ENCODE results near the gene ST6GALNAC3. TPM values are rescaled to one million over a fixed set of nuclear protein-coding genes. Genes with fewer than 3 reads are reported as not detected.

The ST6GALNAC3 gene
- polyA plus RNA-seq, 1 experiment, result 0.05 TPM

GRCh38 chr1:76481672-76482071, 407.1 kb downstream of the ST6GALNAC3 start:
- H3K27me3 ChIP-seq (ENCODE audit: control insufficient read depth, insufficient read depth, low read length), result no peaks in the 10 kb centered on the region
- no peak for DNase-seq (ENCODE audit: low read depth)
- CTCF ChIA-PET, result no interaction called here
- no peak overlapping the region for H3K4me3 ChIP-seq (ENCODE audit: low read depth, low read length)
- no peaks in the 10 kb centered on the region for H3K36me3 ChIP-seq (ENCODE audit: control insufficient read depth, insufficient read depth, low read length)
- TF ChIP-seq, protein P1, sequence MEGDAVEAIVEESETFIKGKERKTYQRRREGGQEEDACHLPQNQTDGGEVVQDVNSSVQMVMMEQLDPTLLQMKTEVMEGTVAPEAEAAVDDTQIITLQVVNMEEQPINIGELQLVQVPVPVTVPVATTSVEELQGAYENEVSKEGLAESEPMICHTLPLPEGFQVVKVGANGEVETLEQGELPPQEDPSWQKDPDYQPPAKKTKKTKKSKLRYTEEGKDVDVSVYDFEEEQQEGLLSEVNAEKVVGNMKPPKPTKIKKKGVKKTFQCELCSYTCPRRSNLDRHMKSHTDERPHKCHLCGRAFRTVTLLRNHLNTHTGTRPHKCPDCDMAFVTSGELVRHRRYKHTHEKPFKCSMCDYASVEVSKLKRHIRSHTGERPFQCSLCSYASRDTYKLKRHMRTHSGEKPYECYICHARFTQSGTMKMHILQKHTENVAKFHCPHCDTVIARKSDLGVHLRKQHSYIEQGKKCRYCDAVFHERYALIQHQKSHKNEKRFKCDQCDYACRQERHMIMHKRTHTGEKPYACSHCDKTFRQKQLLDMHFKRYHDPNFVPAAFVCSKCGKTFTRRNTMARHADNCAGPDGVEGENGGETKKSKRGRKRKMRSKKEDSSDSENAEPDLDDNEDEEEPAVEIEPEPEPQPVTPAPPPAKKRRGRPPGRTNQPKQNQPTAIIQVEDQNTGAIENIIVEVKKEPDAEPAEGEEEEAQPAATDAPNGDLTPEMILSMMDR (IDR thresholded peaks at IDR 0.05; ENCODE audit: insufficient read depth, low read depth, low read length), result no peak
- POLR2A ChIA-PET, result no interaction called here

DNA sequence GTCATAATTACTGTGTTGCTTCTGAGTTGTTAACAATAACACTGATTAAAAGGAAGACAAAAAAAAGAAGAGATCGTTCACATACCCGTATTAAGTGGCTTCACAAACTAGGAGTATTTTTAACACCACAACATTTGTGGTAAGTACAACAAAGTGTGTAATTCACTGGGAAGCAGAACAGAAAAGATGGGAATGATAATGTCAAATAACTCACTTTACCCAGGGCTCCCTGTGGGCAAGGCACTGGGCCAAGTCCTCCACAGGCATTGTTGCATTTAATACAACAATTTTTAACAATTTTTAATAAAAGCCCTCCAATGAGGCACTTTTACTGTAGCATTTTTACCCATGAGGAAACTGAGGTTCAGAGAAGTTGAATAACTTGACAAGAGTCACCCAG, 407.7 kb downstream of the ST6GALNAC3 start:
- TF ChIP-seq, protein P1 (IDR thresholded peaks at IDR 0.05; ENCODE audit: insufficient read depth, low read depth, low read length), result no peak
- CTCF ChIA-PET, result no interaction called here
- POLR2A ChIA-PET, result no interaction called here
- no peak for DNase-seq (ENCODE audit: low read depth)
- H3K27me3 ChIP-seq (ENCODE audit: control insufficient read depth, insufficient read depth, low read length), result no peaks in the 10 kb centered on the region
- no peaks in the 10 kb centered on the region for H3K36me3 ChIP-seq (ENCODE audit: control insufficient read depth, insufficient read depth, low read length)
- no peak overlapping the region for H3K4me3 ChIP-seq (ENCODE audit: low read depth, low read length)

DNA sequence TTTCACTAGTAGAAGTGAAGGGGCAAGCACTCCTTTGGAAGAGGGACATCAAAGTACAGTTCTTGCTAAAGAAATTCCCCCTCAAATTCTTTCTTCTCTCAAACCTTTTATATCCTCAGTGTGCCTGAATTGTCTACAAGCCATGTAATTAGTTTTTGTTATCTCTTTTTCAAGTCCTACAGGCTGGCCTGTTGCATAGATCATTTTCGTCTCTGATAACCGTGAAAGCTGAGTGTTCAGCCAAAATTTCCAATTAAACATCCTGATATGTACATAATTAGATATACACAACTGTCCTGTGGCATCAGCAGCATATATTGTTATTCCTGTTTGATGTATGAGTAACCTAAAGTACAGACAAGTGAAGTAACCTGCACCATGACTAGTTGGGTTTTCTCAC, 417.2 kb downstream of the ST6GALNAC3 start:
- H3K4me3 ChIP-seq (ENCODE audit: low read depth, low read length), result no peak overlapping the region
- ChIA-PET CTCF (no interaction called here), POLR2A (no interaction called here)
- H3K27me3 ChIP-seq (ENCODE audit: control insufficient read depth, insufficient read depth, low read length), result no peaks in the 10 kb centered on the region
- TF ChIP-seq, protein P1 (IDR thresholded peaks at IDR 0.05; ENCODE audit: insufficient read depth, low read depth, low read length), result no peak
- DNase-seq (ENCODE audit: low read depth), result no peak
- no peaks in the 10 kb centered on the region for H3K36me3 ChIP-seq (ENCODE audit: control insufficient read depth, insufficient read depth, low read length)

DNA sequence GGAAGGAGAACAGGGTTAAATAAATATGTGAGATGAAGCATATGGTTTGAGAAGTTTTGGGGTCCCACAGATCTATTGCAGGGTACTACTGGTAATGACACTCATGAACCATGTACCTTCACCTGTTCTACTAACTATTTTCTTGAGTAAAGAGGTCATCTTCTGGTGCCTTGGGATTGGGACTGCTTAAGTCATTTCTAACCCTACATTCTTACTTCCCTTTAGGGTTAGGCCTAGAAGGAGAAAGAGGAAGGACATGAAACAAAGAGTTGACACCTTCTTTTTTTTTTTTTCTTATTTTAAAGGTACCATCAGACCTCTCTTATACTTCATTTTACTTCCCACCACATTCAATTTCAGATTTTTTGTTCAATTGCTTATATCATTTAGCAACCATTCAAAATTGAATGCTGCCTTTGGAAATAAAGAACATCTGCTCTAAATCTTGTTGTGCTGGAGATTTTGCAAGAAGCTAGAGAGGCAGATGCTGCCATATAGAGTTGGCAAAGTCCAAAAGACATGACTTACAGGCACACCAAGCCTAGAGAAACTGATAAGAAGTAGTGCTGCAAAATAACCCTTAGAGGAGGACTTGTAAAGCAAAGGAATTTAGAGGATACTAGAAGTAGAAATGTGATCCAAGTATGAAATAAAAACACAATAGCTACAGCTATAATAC, 418.3 kb downstream of the ST6GALNAC3 start:
- H3K4me3 ChIP-seq (ENCODE audit: low read depth, low read length), result no peak overlapping the region
- DNase-seq (ENCODE audit: low read depth), result no peak
- no peaks in the 10 kb centered on the region for H3K36me3 ChIP-seq (ENCODE audit: control insufficient read depth, insufficient read depth, low read length)
- TF ChIP-seq, protein P1 (IDR thresholded peaks at IDR 0.05; ENCODE audit: insufficient read depth, low read depth, low read length), result no peak
- POLR2A ChIA-PET, result no interaction called here
- CTCF ChIA-PET, result interaction anchor here (0.6 kb wide), 1 partner anchor 28 kb away, joined by 4 read pairs; no protein-coding TSS in a partner anchor
- no peaks in the 10 kb centered on the region for H3K27me3 ChIP-seq (ENCODE audit: control insufficient read depth, insufficient read depth, low read length)

DNA sequence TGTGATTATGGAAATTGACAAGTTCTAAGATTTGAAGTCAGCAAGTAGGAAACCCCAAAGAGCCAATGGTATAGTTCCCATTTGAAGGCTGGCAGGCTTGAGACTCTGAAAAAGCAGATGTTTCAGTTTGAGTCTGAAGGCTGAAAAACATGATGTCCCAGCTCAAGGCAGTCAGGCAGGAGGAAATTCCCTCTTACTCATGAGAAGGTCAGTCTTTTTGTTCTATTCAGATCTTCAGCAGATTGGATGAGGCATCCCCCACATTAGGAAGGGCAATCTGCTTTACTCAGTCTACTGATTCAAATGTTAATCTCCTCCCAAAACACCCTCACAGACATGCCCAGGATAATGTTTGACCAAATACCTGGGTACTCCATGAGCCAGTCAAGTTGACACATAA, 420.3 kb downstream of the ST6GALNAC3 start:
- DNase-seq (ENCODE audit: low read depth), result no peak
- Histone ChIP-seq H3K4me3 (ENCODE audit: low read depth, low read length) (no peak overlapping the region), H3K36me3 (ENCODE audit: control insufficient read depth, insufficient read depth, low read length) (no peaks in the 10 kb centered on the region), H3K27me3 (ENCODE audit: control insufficient read depth, insufficient read depth, low read length) (no peaks in the 10 kb centered on the region)
- ChIA-PET CTCF (no interaction called here), POLR2A (no interaction called here)
- TF ChIP-seq, protein P1 (IDR thresholded peaks at IDR 0.05; ENCODE audit: insufficient read depth, low read depth, low read length), result no peak
